Medulla oblongata (tissue), 1 donor: ENCODE results near the gene BAIAP3.

Experiments used
- DNase-seq: peaks from one replicate; pipeline ENCODE4 v3.0.0-alpha.2; 2015; ENCODE audit errors: extremely low spot score

The BAIAP3 gene

GRCh38 chr16:1299012-1299867 lies 34.2 kb upstream of the BAIAP3 start:
- no peak for DNase-seq

DNA sequence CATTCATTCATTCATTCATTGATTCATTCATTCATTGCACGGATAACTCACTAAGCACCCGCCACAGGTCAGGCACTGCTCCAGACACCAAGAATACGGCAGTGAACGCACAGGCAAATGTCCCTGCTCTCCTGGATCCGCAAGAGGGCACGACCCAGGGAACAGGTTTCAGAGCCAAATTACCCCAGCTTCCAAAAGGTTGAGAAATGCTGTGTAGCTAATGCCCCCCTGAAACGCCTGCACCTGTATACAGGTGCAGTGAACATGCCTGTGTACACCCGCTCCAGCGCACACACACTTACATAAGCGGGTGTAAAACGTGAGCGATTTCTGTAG lies 33.6 kb upstream of the BAIAP3 start:
- no peak for DNase-seq

DNA sequence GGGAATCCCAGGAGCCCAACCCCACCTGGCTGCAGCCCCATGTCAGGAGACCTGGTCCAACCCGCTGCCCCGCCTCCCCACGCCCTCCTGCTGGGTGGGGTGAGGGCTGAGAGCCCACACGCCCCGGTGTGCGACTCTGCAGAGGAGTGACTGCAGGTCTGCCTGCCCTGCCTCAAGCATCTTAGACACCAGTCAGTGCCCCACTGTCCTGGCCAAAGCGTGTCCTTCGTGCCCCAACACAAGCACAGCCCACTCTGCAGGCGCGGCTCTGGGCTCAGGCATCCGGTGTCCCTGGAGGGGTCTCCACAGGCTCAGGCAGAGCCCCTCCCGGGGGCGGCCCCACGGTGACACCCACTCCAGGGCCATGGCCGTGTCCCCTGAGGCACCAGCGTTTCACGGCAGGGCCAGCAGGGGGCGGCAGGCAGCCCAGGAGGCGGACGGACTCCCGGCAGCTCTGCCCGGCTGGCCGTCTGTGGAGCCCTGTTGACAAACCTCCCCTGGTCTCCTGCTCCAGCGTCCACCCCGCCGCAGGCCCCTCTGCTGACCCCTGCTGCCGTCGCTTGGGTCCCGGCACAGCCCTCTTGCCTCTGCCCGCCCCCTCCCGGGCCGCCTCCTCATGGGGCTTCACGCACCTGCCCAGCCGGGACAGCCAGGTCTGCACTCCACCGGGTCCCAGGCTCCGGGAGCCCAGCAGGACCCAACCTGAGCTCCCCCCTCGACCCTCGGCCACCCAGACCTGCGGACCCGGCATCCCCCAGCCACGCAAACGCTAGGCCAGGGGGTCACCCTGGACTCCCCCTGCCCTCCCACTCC lies 32.6 kb upstream of the BAIAP3 start:
- DNase-seq = peak; percentile 35

DNA sequence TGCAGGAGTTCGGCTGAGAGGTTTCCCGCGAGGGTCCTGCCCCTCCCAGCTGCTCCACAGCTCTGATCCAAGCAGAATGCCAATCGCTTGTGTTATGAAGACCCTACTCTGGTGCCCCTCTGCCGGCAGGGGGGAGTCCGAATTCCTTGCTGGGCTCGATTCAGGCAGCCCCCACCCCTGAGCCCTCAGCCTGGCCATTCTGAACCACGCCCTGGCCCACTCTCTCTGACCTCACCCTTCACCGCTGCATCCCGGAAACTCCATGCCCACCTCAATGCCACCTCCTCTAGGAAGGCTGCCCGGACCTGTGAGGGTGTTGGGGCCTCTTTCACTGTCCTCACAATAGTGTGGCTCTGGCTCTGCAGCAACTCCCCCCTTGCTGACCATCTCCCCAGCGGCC lies 31.9 kb upstream of the BAIAP3 start:
- no peak for DNase-seq

GRCh38 chr16:1305823-1306222 lies 27.6 kb upstream of the BAIAP3 start:
- DNase-seq = no peak

- DNase-seq = no peak
Measured at GRCh38 chr16:1306334-1306733, 27.1 kb upstream of the BAIAP3 start.

GRCh38 chr16:1308036-1308976 lies 25.1 kb upstream of the BAIAP3 start:
- DNase-seq = no peak

DNA sequence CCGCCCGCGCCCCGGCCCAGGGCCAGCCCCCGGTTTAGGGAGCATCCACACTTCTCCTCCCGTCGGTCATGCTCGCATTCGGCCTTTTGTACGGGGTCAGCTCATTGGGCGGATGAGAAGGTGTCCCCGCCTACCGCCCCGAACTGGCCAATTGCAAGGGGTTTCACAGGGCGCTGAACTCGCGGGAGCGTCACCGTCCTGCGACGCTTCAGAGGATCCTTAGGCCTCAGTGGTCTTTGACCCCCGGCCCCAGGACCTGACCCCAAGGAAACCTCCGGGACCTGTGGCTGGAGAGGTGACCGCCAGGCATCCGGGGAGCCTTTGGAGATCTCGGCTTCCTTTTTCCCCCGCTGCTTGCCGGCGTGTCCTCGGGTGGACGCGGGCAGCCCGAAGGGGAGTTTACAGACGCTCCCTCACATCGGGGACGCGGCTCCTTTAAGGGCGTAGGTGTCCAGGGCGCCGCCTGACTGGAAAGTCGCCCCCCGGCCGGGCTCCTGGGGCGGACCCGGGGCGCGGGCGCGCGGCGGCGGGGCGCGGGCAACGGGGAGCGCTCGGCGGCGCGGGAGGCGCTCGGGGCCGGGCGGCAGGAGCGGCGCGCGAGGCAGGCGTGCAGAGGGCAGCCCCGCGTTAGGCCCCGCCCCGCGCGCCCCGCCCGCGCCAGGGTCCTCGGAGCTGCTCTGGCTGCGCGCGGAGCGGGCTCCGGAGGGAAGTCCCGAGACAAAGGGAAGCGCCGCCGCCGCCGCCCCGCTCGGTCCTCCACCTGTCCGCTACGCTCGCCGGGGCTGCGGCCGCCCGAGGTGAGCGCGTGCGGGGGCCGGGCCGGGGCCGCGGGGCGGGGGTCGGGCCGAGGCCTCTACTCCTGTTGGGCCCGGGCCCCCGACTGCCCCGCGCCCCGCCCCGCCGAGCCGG lies 24.2 kb upstream of the BAIAP3 start, which contains the start of gene UBE2I:
Gene UBE2I (plus strand): TSS at position 660 of the 909 bp plus-strand sequence. CDS start 4,395 bp downstream, outside the sequence.
- DNase-seq = peak; percentile 98

GRCh38 chr16:1309888-1310831 lies 23.3 kb upstream of the BAIAP3 start:
- no peak for DNase-seq

DNA sequence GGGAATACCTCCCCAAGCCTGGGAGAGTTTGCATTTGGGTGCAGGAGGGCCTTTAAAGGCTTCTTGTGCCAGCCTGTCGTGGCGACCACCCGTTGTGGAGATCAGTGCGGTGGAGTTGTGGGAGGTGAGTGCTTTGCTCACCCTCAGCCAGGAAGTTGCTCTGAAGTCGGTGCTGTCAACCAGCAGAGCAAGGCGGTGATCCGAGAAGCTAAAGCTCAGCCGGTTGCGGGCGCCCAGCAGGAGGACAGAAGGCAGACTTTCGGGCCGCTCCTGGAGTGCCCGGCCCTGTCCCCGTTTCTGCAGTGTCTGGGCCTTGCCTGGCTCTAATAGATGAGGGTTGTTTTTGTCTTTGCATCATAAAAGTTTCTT lies 22.6 kb upstream of the BAIAP3 start:
- DNase-seq = no peak

GRCh38 chr16:1311212-1311737 lies 22.2 kb upstream of the BAIAP3 start:
- no peak for DNase-seq

GRCh38 chr16:1311738-1312466 lies 21.5 kb upstream of the BAIAP3 start:
- peak; percentile 7 for DNase-seq

- no peak for DNase-seq
Measured at GRCh38 chr16:1312467-1312816, 21.0 kb upstream of the BAIAP3 start.

DNA sequence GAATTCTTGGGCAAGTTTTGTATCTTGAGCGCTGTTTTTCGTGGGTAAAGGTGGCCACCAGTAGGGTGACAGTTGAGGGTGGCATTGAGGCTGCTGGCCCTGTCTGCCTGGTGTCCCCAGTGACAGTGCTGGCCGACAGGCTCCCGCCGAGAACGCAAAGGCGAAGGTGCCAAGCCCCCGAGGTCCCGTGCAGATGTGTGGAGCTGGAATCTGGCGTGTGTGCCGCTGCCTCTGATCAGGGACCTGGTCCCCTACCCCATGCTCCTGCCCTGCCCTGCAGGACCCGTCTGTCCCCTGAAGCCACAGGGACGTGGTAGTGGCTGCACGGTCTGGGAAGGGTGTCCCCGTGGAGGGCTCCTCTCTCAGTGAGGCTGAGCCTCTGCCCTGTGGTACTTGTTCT lies 20.5 kb upstream of the BAIAP3 start:
- DNase-seq = no peak

GRCh38 chr16:1313721-1314369 lies 19.6 kb upstream of the BAIAP3 start:
- DNase-seq = no peak

DNA sequence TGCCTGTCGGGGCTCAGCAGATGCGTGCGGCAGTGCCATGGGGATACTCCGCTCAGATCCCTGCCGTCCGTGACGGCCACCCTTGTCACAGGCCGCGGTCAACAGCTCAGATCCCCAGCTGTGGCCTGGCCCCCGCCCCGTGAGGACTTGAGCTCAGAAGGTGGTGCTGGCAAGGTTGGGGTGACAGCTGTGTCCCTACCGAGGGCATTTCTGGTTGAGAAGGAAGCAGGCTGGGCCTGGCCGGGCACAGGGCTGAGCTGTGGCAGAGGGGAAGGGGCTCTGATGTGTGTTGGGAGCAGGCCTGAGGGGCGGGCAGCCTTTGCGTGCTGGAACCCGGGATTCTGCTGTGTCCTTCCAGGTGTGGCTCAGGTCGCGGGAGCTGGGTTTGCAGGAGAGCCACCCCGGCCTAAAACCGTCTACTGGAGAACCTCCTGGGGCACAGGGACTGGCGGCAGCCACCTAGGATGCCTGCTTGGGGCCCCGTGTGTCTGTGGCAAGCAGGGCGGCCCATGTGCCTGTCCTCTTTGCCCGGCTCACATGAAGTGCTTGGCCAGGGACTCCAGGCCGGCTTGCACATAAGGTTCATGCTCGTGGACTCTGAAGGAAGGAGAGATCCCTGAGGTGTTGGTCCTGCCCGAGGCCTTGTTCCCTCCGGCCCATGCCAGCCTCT lies 18.9 kb upstream of the BAIAP3 start:
- DNase-seq = no peak

DNA sequence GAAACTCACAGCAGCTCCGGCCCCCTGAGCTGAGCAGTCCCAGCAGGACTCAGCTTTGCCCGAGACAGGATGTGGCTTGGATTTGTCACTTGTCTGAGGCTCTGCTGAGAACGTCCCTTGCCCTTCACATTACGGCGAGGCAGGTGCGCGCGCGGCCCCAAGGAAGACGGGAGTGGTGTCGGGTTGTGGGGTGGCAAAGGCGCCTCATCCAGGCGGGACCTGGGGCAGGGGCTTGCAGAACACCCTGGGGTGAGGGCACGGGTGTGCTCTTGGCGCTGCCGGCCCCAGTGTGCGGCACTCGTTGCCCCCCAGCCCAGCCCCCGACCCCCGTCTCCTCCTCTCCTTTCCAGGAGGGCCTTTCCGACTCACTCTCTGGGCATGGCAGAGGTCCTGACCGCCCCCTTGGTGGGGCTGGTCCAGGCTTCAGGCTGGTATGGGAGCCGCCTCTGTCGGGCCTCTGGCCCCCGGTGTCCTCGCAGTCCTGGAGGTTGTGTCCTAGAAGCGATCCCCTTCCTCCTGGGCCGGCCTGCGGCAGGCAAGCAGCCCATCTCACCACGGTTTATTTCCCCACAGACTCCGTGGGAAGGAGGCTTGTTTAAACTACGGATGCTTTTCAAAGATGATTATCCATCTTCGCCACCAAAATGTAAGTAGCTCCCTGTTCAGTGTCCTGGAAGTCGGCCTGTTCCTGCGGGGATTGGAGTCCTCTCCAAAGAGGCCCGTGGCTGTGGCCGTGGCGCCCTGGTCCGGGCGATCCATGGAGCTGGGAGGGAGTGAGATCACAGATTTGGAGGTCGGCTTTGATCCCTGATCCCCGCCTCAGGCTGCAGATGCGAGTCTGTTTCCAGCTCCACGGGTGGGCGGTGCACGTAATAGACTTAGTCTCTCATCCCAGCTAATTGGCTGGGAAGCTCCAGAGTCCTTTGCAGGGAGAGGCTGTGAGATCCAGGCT lies 18.1 kb upstream of the BAIAP3 start:
- no peak for DNase-seq
